ENCODE measurements around the gene PHF21A. TPM values are rescaled to one million over a fixed set of nuclear protein-coding genes. Genes with fewer than 3 reads are reported as not detected.
A peak's percentile ranks its signal among the peaks of the same experiment; 100 is the strongest.
"Not testable (repeated sequence)": the region's sequence is repeated elsewhere in the genome, so short reads cannot be mapped to it uniquely, and the experiment has no call there.

Gene PHF21A
- total and polyA plus RNA-seq, 2 of the 13 experiments (the other 11 are each of a cell fraction or from before 2014, with no cell fraction given), result 4.1 to 34.6 TPM

DNA sequence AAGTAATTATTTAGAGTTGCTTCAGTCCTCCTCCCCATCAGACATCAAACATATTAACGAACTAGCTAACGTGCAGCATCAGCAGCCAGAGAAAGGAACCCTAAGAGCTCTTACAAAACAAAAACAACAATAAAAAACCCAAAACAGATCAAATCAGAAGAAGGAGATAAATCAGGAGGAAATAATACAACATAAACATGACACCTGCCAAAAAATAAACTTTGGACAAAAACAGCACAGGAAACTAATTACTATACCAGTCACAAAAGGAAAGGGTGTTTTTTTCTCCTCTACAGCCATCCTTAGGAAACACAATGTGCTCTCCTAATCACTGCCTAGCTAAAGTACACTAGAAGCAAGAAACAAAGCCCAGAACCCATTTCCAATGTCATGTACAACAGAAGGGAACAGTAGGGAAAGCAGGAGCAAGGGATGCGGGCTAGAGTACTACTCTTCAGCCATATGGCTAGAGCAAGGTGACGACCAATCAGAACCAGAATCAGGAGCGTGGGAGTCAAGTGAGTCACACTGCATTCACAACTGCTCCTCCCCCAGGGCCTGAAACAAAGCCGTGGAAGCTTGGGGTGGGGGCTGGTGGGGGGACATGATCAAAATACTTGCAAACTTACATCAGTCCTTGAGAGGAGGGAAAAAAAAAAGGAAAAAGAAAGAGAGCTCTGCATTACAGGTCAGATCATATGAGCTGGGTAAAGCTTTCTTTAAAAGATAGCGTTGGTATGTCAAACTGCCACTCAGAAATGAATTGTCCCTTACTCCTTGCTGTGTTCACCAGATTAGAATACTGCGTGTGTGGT is 138.4 kb downstream of the PHF21A start:
- H4K20me1 ChIP-seq (ENCODE audit: insufficient read depth, low read length), result 0 out of 2 replicates have a peak, but pooled peaks cover 5% of the 10 kb centered on the region
- 90% methylated on average over 8 of the region's 8 CpGs for WGBS (ENCODE audit: low lambda C conversion rate)
- TF ChIP-seq, protein P1, sequence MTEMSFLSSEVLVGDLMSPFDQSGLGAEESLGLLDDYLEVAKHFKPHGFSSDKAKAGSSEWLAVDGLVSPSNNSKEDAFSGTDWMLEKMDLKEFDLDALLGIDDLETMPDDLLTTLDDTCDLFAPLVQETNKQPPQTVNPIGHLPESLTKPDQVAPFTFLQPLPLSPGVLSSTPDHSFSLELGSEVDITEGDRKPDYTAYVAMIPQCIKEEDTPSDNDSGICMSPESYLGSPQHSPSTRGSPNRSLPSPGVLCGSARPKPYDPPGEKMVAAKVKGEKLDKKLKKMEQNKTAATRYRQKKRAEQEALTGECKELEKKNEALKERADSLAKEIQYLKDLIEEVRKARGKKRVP (CRISPR knock-in tag; IDR thresholded peaks at IDR 0.05), result 0 out of 4 replicates have a peak, but pooled peaks of 1 of the 2 experiments have one; percentile 21
- TF ChIP-seq MTF1 (CRISPR knock-in tag; IDR thresholded peaks at IDR 0.05), result no peak
- no TSS peak for BruUV-seq (replicated peaks)
- POLR2A ChIA-PET, result no interaction called here
- no peak overlapping the region for H3K4me2 ChIP-seq (ENCODE audit: low read depth, low read length)
- no peak for FAIRE-seq
- peaks cover 1 to 13% of the 10 kb centered on the region in 2 experiments; a peak in 3 of 5 replicates for H3K36me3 ChIP-seq (replicated peaks in 1 of 2; ENCODE audit: control insufficient read depth in 1 of 2, insufficient read depth in 2 of 2, low read length in 2 of 2)
- no peaks in the 10 kb centered on the region for H3K27me3 ChIP-seq (ENCODE audit: control insufficient read depth in 1 of 2, insufficient read depth in 2 of 2, low read length in 2 of 2)
- H3K79me2 ChIP-seq (ENCODE audit: insufficient read depth, low read length), result no peaks in the 10 kb centered on the region
- DNase-seq (ENCODE audit: low spot score), result no peak
- intact Hi-C loops (cut with micrococcal nuclease; ENCODE audit: unreplicated experiment), result no loop called here
- no peak overlapping the region for H3K9ac ChIP-seq (ENCODE audit: insufficient read depth, low read depth, low read length)
- no peaks in the 10 kb centered on the region for H3K4me1 ChIP-seq (ENCODE audit: insufficient read depth, low read length)
- H2AFZ ChIP-seq (ENCODE audit: low read length), result no peak overlapping the region
- no peak overlapping the region for H3K27ac ChIP-seq (ENCODE audit: extremely low read length, insufficient read depth, low read length)
- CTCF ChIA-PET (ENCODE audit: low intra/inter-chr PET ratio, low total read pairs), result no interaction called here
- no peak overlapping the region for H3K4me3 ChIP-seq (replicated peaks in 1 of 3; ENCODE audit: insufficient read depth in 1 of 3, low read depth in 2 of 3, low read length in 3 of 3)
- ATAC-seq, result no peak
- in situ Hi-C loops (cut with HindIII; ENCODE audit: extremely low pct_ligation_motif_present, low pct_unique_long_range_greater_than_20kb), result no loop called here
- H3K9me3 ChIP-seq (ENCODE audit: low read length), result no peaks in the 10 kb centered on the region

GRCh38 chr11:45981826-45982225 is 139.4 kb downstream of the PHF21A start:
- H3K4me1 ChIP-seq (ENCODE audit: insufficient read depth, low read length); H3K9me3 ChIP-seq (ENCODE audit: low read length); H2AFZ ChIP-seq (ENCODE audit: low read length); in situ Hi-C loops (cut with HindIII; ENCODE audit: extremely low pct_ligation_motif_present, low pct_unique_long_range_greater_than_20kb); POLR2A ChIA-PET; BruUV-seq (replicated peaks); H3K9ac ChIP-seq (ENCODE audit: insufficient read depth, low read depth, low read length); CTCF ChIA-PET (ENCODE audit: low intra/inter-chr PET ratio, low total read pairs); H4K20me1 ChIP-seq (ENCODE audit: insufficient read depth, low read length); H3K4me3 ChIP-seq (replicated peaks in 1 of 3; ENCODE audit: insufficient read depth in 1 of 3, low read depth in 2 of 3, low read length in 3 of 3); H3K27ac ChIP-seq (ENCODE audit: extremely low read length, insufficient read depth, low read length); H3K4me2 ChIP-seq (ENCODE audit: low read depth, low read length); H3K27me3 ChIP-seq (ENCODE audit: control insufficient read depth in 1 of 2, insufficient read depth in 2 of 2, low read length in 2 of 2); intact Hi-C loops (cut with micrococcal nuclease; ENCODE audit: unreplicated experiment); DNase-seq (ENCODE audit: low spot score); ATAC-seq; FAIRE-seq; H3K79me2 ChIP-seq (ENCODE audit: insufficient read depth, low read length): not testable (repeated sequence)
- H3K36me3 ChIP-seq (replicated peaks in 1 of 2; ENCODE audit: control insufficient read depth in 1 of 2, insufficient read depth in 2 of 2, low read length in 2 of 2), result peaks cover 1 to 18% of the 10 kb centered on the region in 2 experiments; a peak in 3 of 5 replicates
- WGBS (ENCODE audit: low lambda C conversion rate), result 100% methylated on average over 5 of the region's 5 CpGs
